ENCODE data around the gene IRAK4. TPM values are rescaled to one million over a fixed set of nuclear protein-coding genes. Genes with fewer than 3 reads are reported as not detected.

The IRAK4 gene
- total RNA-seq, 3 donors from 2014 or later, result 37.4 to 46.4 (median 38.7) TPM

DNA sequence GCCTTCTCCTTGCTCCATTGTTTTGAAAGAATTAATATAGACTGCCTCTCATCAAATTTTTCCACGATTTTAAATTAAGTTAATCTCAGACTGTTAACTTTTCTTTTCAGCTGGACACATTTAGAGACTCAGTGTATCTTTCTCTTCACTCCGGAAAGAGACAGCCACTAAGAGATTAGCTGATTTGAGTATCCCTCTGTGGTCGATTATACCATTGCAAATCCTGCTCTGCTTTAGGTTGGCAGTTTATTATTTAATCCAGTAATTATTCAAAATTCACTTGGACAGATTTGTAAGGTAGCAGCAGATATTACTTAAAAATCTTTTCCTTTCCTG is 48.0 kb downstream of the IRAK4 start:
- no peak for DNase-seq (ENCODE audit: low spot score in 2 of 2)
- peak overlapping the region; percentile 82 to 86 (median 83) for H3K4me3 ChIP-seq
- H3K36me3 ChIP-seq, result no peaks in the 10 kb centered on the region
- no peaks in the 10 kb centered on the region for H3K27me3 ChIP-seq
- no peaks in the 10 kb centered on the region for H3K9me3 ChIP-seq
- H3K4me1 ChIP-seq, result peaks cover 0 to 5% of the 10 kb centered on the region in 2 donors
- H3K27ac ChIP-seq, result peak overlapping the region; percentile 96 to 99
- intact Hi-C loops (cut with DNase I; ENCODE audit: low total_unique reads), result no loop called here
- no peak for TF ChIP-seq POLR2A (IDR thresholded peaks at IDR 0.05)
- no peak for TF ChIP-seq POLR2AphosphoS5 (IDR thresholded peaks at IDR 0.05)
- TF ChIP-seq, protein P1, sequence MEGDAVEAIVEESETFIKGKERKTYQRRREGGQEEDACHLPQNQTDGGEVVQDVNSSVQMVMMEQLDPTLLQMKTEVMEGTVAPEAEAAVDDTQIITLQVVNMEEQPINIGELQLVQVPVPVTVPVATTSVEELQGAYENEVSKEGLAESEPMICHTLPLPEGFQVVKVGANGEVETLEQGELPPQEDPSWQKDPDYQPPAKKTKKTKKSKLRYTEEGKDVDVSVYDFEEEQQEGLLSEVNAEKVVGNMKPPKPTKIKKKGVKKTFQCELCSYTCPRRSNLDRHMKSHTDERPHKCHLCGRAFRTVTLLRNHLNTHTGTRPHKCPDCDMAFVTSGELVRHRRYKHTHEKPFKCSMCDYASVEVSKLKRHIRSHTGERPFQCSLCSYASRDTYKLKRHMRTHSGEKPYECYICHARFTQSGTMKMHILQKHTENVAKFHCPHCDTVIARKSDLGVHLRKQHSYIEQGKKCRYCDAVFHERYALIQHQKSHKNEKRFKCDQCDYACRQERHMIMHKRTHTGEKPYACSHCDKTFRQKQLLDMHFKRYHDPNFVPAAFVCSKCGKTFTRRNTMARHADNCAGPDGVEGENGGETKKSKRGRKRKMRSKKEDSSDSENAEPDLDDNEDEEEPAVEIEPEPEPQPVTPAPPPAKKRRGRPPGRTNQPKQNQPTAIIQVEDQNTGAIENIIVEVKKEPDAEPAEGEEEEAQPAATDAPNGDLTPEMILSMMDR (IDR thresholded peaks at IDR 0.05), result no peak

DNA sequence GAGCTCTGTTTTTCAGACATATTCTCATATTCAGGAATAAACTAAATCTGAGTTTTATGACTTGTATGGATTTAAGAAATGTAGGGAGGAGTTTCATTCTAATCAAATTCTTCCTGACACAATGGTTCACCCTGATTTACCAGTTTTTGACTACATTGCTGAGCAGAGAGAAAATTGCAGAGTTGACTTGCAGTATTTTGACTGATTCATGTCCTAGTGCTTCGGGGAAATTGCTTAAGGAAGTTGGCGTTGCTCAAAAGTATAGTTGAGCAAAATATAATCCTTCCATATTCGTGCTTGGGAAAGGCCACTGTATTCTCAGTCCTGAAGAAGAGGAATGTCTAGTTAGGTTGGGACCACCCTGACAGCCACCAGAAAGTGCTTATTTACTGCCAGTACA is 48.6 kb downstream of the IRAK4 start:
- DNase-seq (ENCODE audit: low spot score in 2 of 2), result no peak
- Histone ChIP-seq H3K9me3 (no peaks in the 10 kb centered on the region), H3K36me3 (no peaks in the 10 kb centered on the region), H3K4me3 (no peak overlapping the region), H3K27me3 (no peaks in the 10 kb centered on the region), H3K4me1 (peaks cover 0 to 5% of the 10 kb centered on the region in 2 donors), H3K27ac (peak overlapping the region in 1 of 2 donors; percentile 96)
- TF ChIP-seq POLR2AphosphoS5 (IDR thresholded peaks at IDR 0.05) (no peak), POLR2A (IDR thresholded peaks at IDR 0.05) (no peak)
- TF ChIP-seq, protein P1 (IDR thresholded peaks at IDR 0.05), result no peak
- intact Hi-C loops (cut with DNase I; ENCODE audit: low total_unique reads), result no loop called here

DNA sequence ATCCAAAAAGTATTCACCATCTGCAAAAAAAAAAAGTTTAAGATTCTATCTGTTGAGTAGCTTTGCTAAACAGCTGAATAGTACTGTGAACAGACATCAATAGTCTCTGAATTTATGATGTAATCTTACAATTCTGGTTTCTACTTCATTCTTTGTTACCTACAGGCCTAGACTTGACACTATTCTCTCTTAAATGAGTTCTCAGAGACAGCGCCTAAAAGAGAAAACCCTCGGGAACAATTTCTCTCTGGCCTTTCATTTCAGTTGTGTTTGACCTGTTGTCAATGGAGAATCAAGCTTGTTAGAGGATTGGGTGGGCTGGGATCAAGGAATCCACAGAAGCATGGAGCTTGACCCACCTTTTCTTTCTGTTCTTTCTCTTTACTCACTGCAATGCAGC is 53.3 kb downstream of the IRAK4 start:
- TF ChIP-seq, protein P1 (IDR thresholded peaks at IDR 0.05), result no peak
- TF ChIP-seq POLR2AphosphoS5 (IDR thresholded peaks at IDR 0.05), result no peak
- TF ChIP-seq POLR2A (IDR thresholded peaks at IDR 0.05), result no peak
- peak overlapping the region in 1 of 2 donors; percentile 15 for H3K27ac ChIP-seq
- no peaks in the 10 kb centered on the region for H3K27me3 ChIP-seq
- H3K4me1 ChIP-seq, result no peaks in the 10 kb centered on the region
- intact Hi-C loops (cut with DNase I; ENCODE audit: low total_unique reads), result no loop called here
- H3K4me3 ChIP-seq, result no peak overlapping the region
- no peaks in the 10 kb centered on the region for H3K36me3 ChIP-seq
- no peaks in the 10 kb centered on the region for H3K9me3 ChIP-seq
- DNase-seq (ENCODE audit: low spot score in 2 of 2), result no peak

DNA sequence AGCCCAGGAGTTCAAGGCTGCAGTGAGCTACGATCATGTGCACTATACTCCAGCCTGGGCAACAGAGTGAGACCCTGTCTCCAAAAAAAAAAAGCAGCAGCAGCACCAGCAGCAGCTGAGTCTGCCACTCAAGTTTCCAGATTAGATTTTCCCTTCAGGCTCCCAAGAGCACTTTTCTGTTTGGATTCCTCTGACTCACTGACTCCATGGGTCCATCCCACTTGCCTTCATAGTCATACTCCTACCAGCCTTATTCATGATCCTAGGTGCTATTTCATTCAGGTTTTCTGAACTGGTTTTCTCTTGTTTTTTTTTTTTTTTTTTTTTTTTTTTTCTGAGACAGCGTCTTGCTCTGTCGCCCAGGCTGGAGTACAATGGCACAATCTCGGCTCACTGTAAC is 54.2 kb downstream of the IRAK4 start:
- no peak overlapping the region for H3K27ac ChIP-seq
- TF ChIP-seq POLR2A (IDR thresholded peaks at IDR 0.05), result no peak
- TF ChIP-seq, protein P1 (IDR thresholded peaks at IDR 0.05), result no peak
- TF ChIP-seq POLR2AphosphoS5 (IDR thresholded peaks at IDR 0.05), result no peak
- intact Hi-C loops (cut with DNase I; ENCODE audit: low total_unique reads), result no loop called here
- H3K4me3 ChIP-seq, result no peak overlapping the region
- no peaks in the 10 kb centered on the region for H3K36me3 ChIP-seq
- DNase-seq (ENCODE audit: low spot score in 2 of 2), result no peak
- no peaks in the 10 kb centered on the region for H3K4me1 ChIP-seq
- H3K9me3 ChIP-seq, result no peaks in the 10 kb centered on the region
- H3K27me3 ChIP-seq, result no peaks in the 10 kb centered on the region

DNA sequence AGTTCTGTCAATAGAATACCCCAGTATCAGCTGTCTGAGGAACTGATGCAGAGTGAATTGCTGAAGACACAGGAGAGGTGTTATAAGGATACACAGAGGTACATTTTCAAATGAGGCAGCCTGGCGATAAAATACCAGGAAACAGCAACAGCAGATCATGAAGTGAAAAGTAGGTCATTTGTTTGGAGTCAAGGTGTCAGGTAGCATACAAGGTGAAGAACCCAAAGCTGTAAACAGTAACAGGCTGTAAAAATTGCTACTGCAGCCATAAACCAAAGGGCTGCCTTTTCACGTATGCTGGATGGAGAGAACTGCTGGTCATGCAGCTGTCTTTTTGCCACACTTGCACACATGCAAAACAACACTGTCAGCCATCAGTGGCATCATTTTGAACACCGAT is 56.7 kb downstream of the IRAK4 start:
- TF ChIP-seq, protein P1 (IDR thresholded peaks at IDR 0.05), result no peak
- H3K27me3 ChIP-seq, result no peaks in the 10 kb centered on the region
- no peaks in the 10 kb centered on the region for H3K36me3 ChIP-seq
- intact Hi-C loops (cut with DNase I; ENCODE audit: low total_unique reads), result no loop called here
- no peak overlapping the region for H3K4me3 ChIP-seq
- H3K4me1 ChIP-seq, result no peaks in the 10 kb centered on the region
- no peaks in the 10 kb centered on the region for H3K9me3 ChIP-seq
- DNase-seq (ENCODE audit: low spot score in 2 of 2), result no peak
- no peak overlapping the region for H3K27ac ChIP-seq

Measured in breast epithelium (tissue), 4 donors.